Ascending aorta (tissue), 2 donors: Measurements from ENCODE around the gene SLK. TPM values are rescaled to one million over a fixed set of nuclear protein-coding genes. Genes with fewer than 3 reads are reported as not detected.

Source experiments
- DNase-seq, 2 donors: peaks; one replicate each; pipeline ENCODE4 v3.0.0-alpha.2; 2019; ENCODE audit warnings: low spot score in 2 of 2
- H3K27ac ChIP-seq, 2 donors: fragments of 200-600 bp; sonication (generic); one replicate each; pipeline ENCODE4 v1.5.1; 2016 to 2017; ENCODE audit warnings: mild to moderate bottlenecking in 1 of 2
- H3K27me3 ChIP-seq: fragments of 200-600 bp; sonication (generic); one replicate; pipeline ENCODE4 v1.5.1; 2017
- H3K36me3 ChIP-seq, 2 donors: fragments of 200-600 bp; sonication (generic); one replicate each; pipeline ENCODE4 v1.5.1; 2016
- H3K4me1 ChIP-seq, 2 donors: fragments of 200-600 bp; sonication (generic); one replicate each; pipeline ENCODE4 v1.5.1; 2016 to 2017; ENCODE audit warnings: mild to moderate bottlenecking in 1 of 2
- H3K4me3 ChIP-seq, 2 donors: fragments of 200-600 bp; sonication (generic); one replicate each; pipeline ENCODE4 v1.5.1; 2016 to 2017; ENCODE audit warnings: mild to moderate bottlenecking in 1 of 2
- H3K9me3 ChIP-seq, 2 donors: fragments of 200-600 bp; sonication (generic); one replicate each; pipeline ENCODE4 v1.5.1; 2016
- intact Hi-C: fragments of 100-400 bp; cut with DNase I; formaldehyde crosslinking; loops from one replicate; pipeline ENCODE4 v1.15.1; 2023
- total RNA-seq: library from RNA; depleted of rRNA; stranded (reverse); fragments of >200 nt; gene quantifications from one replicate; pipeline ENCODE4 v1.1.0, GENCODE V29; 2016
- TF ChIP-seq, protein P1 (sequence below), 3 experiments: fragments of 200-600 bp in 2 of 3; fragments of 450-650 bp in 1 of 3; sonication (generic) in 2 of 3; IDR thresholded peaks; one replicate each; pipeline ENCODE4 v1.5.1; 2016 to 2019; ENCODE audit warnings: antibody characterized with exemption in 3 of 3, mild to moderate bottlenecking in 1 of 3, moderate library complexity in 1 of 3

Gene SLK
- total RNA-seq, 1 donor from 2014 or later: 26.1 TPM

DNA sequence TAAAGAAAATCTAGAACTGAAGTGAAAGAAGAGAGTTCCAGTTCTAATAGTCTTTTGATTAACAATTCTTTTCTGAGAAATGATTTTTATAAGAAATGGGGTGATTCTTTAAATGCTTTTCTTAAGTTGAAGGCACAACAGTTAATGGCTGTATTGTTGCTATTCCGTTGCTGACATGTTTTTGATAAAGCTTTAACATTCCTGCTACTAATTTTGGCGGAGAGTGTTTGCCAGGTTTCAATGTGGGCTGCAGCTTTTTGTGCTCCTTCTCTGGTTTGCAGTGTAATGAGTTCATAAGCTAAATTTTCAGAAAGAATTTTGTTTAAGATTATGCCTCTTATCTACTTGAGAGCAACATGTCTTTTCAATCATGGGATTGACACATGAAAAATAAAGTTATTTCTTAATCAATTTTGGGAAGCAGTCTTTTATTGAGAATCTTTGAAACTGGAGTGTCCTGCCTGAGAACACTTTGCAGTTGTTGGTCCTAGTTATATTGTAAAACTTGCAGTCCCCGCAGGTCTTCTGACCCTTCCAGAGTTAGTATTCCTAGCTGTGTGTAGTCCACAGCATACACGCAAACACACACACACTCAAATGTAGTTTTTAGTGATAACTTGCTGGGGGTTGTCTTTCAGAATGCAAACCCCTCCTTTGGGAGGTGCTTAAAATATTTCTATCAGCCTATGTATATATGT lies 62.0 kb downstream of the SLK start:
- no peak overlapping the region for H3K27ac ChIP-seq

DNA sequence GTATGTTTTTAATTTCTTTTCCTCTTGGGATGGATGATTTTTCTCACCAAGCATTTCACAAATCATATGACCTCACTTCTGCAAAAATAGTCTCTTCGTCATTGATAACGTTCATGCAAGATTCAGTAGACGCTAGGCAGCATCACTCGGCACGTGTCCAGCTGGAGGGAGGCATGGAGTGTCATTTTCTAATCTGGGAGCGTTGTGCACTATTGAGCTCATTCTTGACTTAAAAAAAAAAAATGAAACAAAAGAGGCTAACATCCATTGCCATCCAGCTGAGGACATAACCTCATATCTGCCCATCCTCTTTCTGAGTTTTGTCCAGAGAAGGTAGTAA lies 62.6 kb downstream of the SLK start:
- TF ChIP-seq, protein P1, sequence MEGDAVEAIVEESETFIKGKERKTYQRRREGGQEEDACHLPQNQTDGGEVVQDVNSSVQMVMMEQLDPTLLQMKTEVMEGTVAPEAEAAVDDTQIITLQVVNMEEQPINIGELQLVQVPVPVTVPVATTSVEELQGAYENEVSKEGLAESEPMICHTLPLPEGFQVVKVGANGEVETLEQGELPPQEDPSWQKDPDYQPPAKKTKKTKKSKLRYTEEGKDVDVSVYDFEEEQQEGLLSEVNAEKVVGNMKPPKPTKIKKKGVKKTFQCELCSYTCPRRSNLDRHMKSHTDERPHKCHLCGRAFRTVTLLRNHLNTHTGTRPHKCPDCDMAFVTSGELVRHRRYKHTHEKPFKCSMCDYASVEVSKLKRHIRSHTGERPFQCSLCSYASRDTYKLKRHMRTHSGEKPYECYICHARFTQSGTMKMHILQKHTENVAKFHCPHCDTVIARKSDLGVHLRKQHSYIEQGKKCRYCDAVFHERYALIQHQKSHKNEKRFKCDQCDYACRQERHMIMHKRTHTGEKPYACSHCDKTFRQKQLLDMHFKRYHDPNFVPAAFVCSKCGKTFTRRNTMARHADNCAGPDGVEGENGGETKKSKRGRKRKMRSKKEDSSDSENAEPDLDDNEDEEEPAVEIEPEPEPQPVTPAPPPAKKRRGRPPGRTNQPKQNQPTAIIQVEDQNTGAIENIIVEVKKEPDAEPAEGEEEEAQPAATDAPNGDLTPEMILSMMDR (IDR thresholded peaks at IDR 0.05): no peak
- no peaks in the 10 kb centered on the region for H3K9me3 ChIP-seq
- no peak overlapping the region for H3K4me3 ChIP-seq
- no peak overlapping the region for H3K27ac ChIP-seq
- no peak for DNase-seq
- intact Hi-C loops: no loop called here
- H3K4me1 ChIP-seq: no peaks in the 10 kb centered on the region
- H3K36me3 ChIP-seq: peaks cover 14 to 43% of the 10 kb centered on the region in 2 donors
- H3K27me3 ChIP-seq: no peaks in the 10 kb centered on the region

More for the DNA sequence above, 62.0 kb downstream of the SLK start:
- H3K4me3 ChIP-seq: no peak overlapping the region
- peaks cover 19 to 48% of the 10 kb centered on the region in 2 donors for H3K36me3 ChIP-seq
- intact Hi-C loops: no loop called here
- no peaks in the 10 kb centered on the region for H3K4me1 ChIP-seq
- H3K9me3 ChIP-seq: no peaks in the 10 kb centered on the region
- TF ChIP-seq, protein P1 (IDR thresholded peaks at IDR 0.05): no peak
- H3K27me3 ChIP-seq: no peaks in the 10 kb centered on the region
- no peak for DNase-seq

DNA sequence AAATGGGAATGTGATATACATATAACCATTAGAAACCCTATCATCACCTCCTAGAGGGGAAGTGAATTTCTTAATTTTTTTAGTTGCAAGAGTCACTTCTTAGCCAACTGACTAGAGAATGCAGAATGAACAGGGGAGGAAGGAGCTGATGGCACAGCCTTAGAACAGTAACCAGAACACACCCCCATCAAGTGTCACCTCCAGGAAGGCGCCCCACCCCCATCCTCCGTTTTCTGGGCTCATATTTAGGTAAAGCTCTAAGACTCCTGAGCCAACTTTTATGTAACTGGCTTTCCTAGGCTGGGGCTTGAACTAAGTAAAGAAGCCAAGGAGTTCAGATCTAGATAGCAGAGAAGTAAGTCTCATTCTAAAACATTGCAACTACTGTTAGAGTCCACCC lies 64.7 kb downstream of the SLK start:
- Histone ChIP-seq H3K4me3 (no peak overlapping the region), H3K27ac (no peak overlapping the region), H3K27me3 (no peaks in the 10 kb centered on the region), H3K4me1 (no peaks in the 10 kb centered on the region), H3K9me3 (no peaks in the 10 kb centered on the region), H3K36me3 (peaks cover 3 to 22% of the 10 kb centered on the region in 2 donors)
- no peak for DNase-seq
- TF ChIP-seq, protein P1 (IDR thresholded peaks at IDR 0.05): no peak
- intact Hi-C loops: no loop called here

DNA sequence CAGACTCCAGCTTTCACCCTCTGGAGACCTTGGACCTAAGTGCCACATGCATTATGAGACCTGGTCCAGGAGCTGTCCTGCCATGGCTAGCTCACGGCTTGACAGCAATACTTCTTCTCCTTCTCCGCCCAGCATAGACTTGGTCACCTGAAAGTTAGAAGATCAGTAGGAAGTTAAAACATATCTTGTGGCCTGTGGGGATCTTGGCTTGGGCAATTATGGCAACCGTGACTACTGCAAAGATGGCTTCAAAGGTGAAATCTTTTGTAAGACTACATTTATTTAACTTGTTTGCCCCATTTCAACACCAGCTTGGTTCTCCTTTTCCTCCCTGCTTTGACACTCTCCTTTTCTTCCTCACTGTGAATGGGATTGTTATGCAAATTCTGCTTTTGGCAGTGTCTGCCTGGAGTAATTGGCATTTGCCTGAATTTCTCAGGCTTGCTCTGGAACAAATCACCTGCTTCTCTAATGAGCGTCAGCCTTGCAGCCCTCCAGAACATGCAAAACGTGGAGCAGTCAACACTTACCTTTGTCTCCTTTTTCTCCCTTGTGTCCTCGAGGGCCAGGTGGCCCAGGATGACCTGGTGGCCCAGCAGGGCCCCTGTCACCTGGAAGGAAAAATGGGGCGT lies 65.3 kb downstream of the SLK start:
- intact Hi-C loops: no loop called here
- TF ChIP-seq, protein P1 (IDR thresholded peaks at IDR 0.05): no peak
- no peaks in the 10 kb centered on the region for H3K27me3 ChIP-seq
- DNase-seq: no peak
- no peak overlapping the region for H3K4me3 ChIP-seq
- H3K27ac ChIP-seq: no peak overlapping the region
- H3K36me3 ChIP-seq: peaks cover 3 to 17% of the 10 kb centered on the region in 2 donors
- H3K9me3 ChIP-seq: no peaks in the 10 kb centered on the region
- no peaks in the 10 kb centered on the region for H3K4me1 ChIP-seq

DNA sequence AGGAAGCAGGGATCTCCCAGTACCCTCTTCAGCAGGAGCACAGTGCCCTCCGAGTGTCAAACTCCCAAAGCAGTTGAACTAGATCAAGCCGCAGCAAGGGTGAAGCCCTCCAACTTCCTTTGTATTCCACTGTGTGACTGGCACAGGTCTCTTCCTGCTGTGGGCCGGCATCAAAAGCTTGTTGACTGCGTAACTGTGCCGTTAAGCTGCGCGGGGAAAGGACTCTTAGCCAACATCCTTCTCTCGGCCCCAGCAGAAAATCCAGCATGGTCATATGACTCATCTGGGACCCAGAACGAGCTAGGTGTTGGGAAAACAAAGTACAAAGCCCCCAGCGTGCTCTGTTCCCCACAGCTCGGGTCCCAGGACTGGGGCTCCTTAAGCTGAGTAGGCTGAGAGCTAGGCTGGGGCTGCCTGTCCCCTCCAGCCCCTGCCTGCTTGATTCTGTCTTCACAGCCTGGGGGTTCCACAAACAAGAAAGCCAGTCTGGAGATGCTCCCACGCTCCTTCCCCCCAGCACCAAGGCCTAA lies 66.5 kb downstream of the SLK start:
- TF ChIP-seq, protein P1 (IDR thresholded peaks at IDR 0.05): no peak
- no peaks in the 10 kb centered on the region for H3K9me3 ChIP-seq
- intact Hi-C loops: no loop called here
- H3K4me1 ChIP-seq: no peaks in the 10 kb centered on the region
- H3K4me3 ChIP-seq: no peak overlapping the region
- H3K27me3 ChIP-seq: no peaks in the 10 kb centered on the region
- peaks cover 3 to 10% of the 10 kb centered on the region in 2 donors for H3K36me3 ChIP-seq
- H3K27ac ChIP-seq: no peak overlapping the region
- DNase-seq: no peak
